Neural cell (in vitro differentiated cells): Measurements from ENCODE around the gene FOXQ1. TPM values are rescaled to one million over a fixed set of nuclear protein-coding genes. Genes with fewer than 3 reads are reported as not detected.

Experiments used
- H2AFZ ChIP-seq: fragments of 200-600, 300-800 bp; sonication (generic), shearing (Covaris generic); 2 replicates; pipeline ENCODE4 v1.6.0; 2014; ENCODE audit warnings: low read depth, mild to moderate bottlenecking, antibody characterized with exemption, low read length, moderate library complexity
- H3F3A ChIP-seq: fragments of 200-600 bp; shearing (Covaris generic); 2 replicates; pipeline ENCODE4 v1.6.1; 2016; ENCODE audit warnings: mild to moderate bottlenecking, moderate library complexity, mixed read lengths, antibody characterized with exemption, low read length; ENCODE audit not compliant: insufficient read depth, poor library complexity, severe bottlenecking
- H3K27ac ChIP-seq: fragments of 200-600, 300-800 bp; sonication (generic), shearing (Covaris generic); 2 replicates; pipeline ENCODE4 v1.5.1; 2014; ENCODE audit warnings: mild to moderate bottlenecking, low read length, moderate library complexity
- H3K27me3 ChIP-seq: fragments of 300-800, 200-600 bp; sonication (generic), shearing (Covaris generic); 2 replicates; pipeline ENCODE4 v1.6.0; 2014; ENCODE audit warnings: mild to moderate bottlenecking, low read depth, low read length, moderate library complexity; ENCODE audit not compliant: insufficient read depth
- H3K36me3 ChIP-seq: fragments of 300-800, 200-600 bp; sonication (generic), shearing (Covaris generic); 2 replicates; pipeline ENCODE4 v1.5.1; 2014; ENCODE audit warnings: mild to moderate bottlenecking, antibody characterized with exemption, low read length, moderate library complexity; ENCODE audit not compliant: insufficient read depth
- H3K4me2 ChIP-seq: fragments of 300-800, 200-600 bp; sonication (generic), shearing (Covaris generic); 2 replicates; pipeline ENCODE4 v1.6.0; 2014; ENCODE audit warnings: mild to moderate bottlenecking, low read length
- H3K4me3 ChIP-seq: fragments of 300-800, 200-600 bp; sonication (generic), shearing (Covaris generic); 2 replicates; pipeline ENCODE4 v1.5.1; 2014; ENCODE audit warnings: mild to moderate bottlenecking, low read length, moderate library complexity
- H3K79me2 ChIP-seq: fragments of 200-600 bp; shearing (Covaris generic); replicated peaks from 2 replicates; pipeline ENCODE4 v1.6.0; 2014; ENCODE audit warnings: mild to moderate bottlenecking, low read length, moderate library complexity; ENCODE audit not compliant: insufficient read depth
- H3K9ac ChIP-seq: fragments of 300-800, 200-600 bp; sonication (generic), shearing (Covaris generic); 2 replicates; pipeline ENCODE4 v1.6.1; 2016; ENCODE audit warnings: mild to moderate bottlenecking, low read length, mixed read lengths
- H3K9me2 ChIP-seq: fragments of 200-600 bp; shearing (Covaris generic); 2 replicates; pipeline ENCODE4 v1.6.1; 2016; ENCODE audit warnings: mild to moderate bottlenecking, low read length, mixed read lengths; ENCODE audit not compliant: insufficient read depth
- H3K9me3 ChIP-seq: fragments of 200-600, 300-800 bp; sonication (generic), shearing (Covaris generic); 2 replicates; pipeline ENCODE4 v1.6.1; 2016; ENCODE audit warnings: mild to moderate bottlenecking, mixed run types, low read length, moderate library complexity, mixed read lengths
- H4K20me1 ChIP-seq: fragments of 200-600 bp; shearing (Covaris generic); 2 replicates; pipeline ENCODE4 v1.6.1; 2016; ENCODE audit warnings: mild to moderate bottlenecking, mixed run types; ENCODE audit not compliant: insufficient read depth
- EP300 ChIP-seq: fragments of 450-650 bp; conservative IDR thresholded peaks from 2 replicates; pipeline ENCODE4 v1.6.1; 2014; ENCODE audit warnings: antibody characterized with exemption, mild to moderate bottlenecking, moderate library complexity; ENCODE audit not compliant: poor library complexity, severe bottlenecking
- EZH2 ChIP-seq: fragments of 200-600, 300-800 bp; shearing (Covaris generic), sonication (generic); IDR thresholded peaks from 2 replicates; pipeline ENCODE4 v1.6.1; 2014; ENCODE audit warnings: antibody characterized with exemption, low read length, borderline replicate concordance, mild to moderate bottlenecking; ENCODE audit not compliant: insufficient read depth, poor library complexity, severe bottlenecking
- MXI1 ChIP-seq: fragments of 450-650 bp; conservative IDR thresholded peaks from 2 replicates; pipeline ENCODE4 v1.6.1; 2014; ENCODE audit warnings: antibody characterized with exemption, mild to moderate bottlenecking; ENCODE audit not compliant: poor library complexity, severe bottlenecking
- POLR2AphosphoS5 ChIP-seq: IDR thresholded peaks from 2 replicates; pipeline ENCODE4 v1.6.1; 2012
- RAD21 ChIP-seq: fragments of 450-650 bp; conservative IDR thresholded peaks from 2 replicates; pipeline ENCODE4 v1.6.1; 2014; ENCODE audit warnings: antibody characterized with exemption, mild to moderate bottlenecking, moderate library complexity
- SMC3 ChIP-seq: fragments of 450-650 bp; conservative IDR thresholded peaks from 2 replicates; pipeline ENCODE4 v1.6.1; 2014; ENCODE audit warnings: antibody characterized with exemption, mild to moderate bottlenecking, moderate library complexity; ENCODE audit not compliant: poor library complexity
- TAF1 ChIP-seq: IDR thresholded peaks from 2 replicates; pipeline ENCODE4 v1.6.1; 2012; ENCODE audit warnings: low read depth
- polyA plus RNA-seq: library from polyadenylated mRNA; depleted of rRNA; stranded (reverse); fragments of >200 nt; gene quantifications from 2 replicates; pipeline ENCODE4 v1.2.3, GENCODE V29; 2014
- TF ChIP-seq, protein P1 (sequence below): IDR thresholded peaks from 2 replicates; pipeline ENCODE4 v1.6.1; 2012; ENCODE audit warnings: borderline replicate concordance
- TF ChIP-seq, protein P2 (sequence below): fragments of 450-650 bp; IDR thresholded peaks from 2 replicates; pipeline ENCODE4 v1.5.1; 2014; ENCODE audit warnings: antibody characterized with exemption, mild to moderate bottlenecking, moderate library complexity; ENCODE audit not compliant: poor library complexity, severe bottlenecking

FOXQ1 gene
- polyA plus RNA-seq, 1 donor from 2014 or later: not detected

DNA sequence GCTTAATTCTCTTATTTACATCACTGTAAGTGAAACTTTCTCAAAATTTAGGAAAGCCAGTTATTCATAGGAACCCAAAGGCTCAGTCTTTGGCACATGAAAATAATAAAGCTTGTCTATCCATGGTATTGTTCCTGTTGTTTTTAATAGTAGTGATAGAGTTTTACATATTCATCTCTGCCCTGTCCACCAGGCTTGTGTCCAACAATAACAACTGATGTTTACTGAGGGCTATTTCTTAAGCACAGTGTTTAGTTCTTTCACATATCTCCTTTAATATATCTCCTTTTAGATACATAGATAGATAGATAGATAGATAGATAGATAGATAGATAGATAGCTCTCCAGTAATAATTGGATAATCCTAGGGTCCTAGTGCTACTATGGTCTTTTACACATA lies 34.2 kb downstream of the FOXQ1 start:
- Histone ChIP-seq H3F3A (no peaks in the 10 kb centered on the region), H3K79me2 (no peaks in the 10 kb centered on the region), H3K4me2 (no peak overlapping the region), H3K27me3 (no peaks in the 10 kb centered on the region), H3K36me3 (no peaks in the 10 kb centered on the region), H2AFZ (no peak overlapping the region), H3K9ac (no peak overlapping the region), H3K27ac (no peak overlapping the region), H3K4me3 (no peak overlapping the region), H4K20me1 (no peaks in the 10 kb centered on the region), H3K9me3 (peaks cover 4% of the 10 kb centered on the region), H3K9me2 (no peaks in the 10 kb centered on the region)
- TF ChIP-seq POLR2AphosphoS5 (no peak), EZH2 (no peak), EP300 (no peak), RAD21 (no peak), MXI1 (no peak), SMC3 (no peak), TAF1 (no peak)
- TF ChIP-seq, protein P1, sequence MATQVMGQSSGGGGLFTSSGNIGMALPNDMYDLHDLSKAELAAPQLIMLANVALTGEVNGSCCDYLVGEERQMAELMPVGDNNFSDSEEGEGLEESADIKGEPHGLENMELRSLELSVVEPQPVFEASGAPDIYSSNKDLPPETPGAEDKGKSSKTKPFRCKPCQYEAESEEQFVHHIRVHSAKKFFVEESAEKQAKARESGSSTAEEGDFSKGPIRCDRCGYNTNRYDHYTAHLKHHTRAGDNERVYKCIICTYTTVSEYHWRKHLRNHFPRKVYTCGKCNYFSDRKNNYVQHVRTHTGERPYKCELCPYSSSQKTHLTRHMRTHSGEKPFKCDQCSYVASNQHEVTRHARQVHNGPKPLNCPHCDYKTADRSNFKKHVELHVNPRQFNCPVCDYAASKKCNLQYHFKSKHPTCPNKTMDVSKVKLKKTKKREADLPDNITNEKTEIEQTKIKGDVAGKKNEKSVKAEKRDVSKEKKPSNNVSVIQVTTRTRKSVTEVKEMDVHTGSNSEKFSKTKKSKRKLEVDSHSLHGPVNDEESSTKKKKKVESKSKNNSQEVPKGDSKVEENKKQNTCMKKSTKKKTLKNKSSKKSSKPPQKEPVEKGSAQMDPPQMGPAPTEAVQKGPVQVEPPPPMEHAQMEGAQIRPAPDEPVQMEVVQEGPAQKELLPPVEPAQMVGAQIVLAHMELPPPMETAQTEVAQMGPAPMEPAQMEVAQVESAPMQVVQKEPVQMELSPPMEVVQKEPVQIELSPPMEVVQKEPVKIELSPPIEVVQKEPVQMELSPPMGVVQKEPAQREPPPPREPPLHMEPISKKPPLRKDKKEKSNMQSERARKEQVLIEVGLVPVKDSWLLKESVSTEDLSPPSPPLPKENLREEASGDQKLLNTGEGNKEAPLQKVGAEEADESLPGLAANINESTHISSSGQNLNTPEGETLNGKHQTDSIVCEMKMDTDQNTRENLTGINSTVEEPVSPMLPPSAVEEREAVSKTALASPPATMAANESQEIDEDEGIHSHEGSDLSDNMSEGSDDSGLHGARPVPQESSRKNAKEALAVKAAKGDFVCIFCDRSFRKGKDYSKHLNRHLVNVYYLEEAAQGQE: no peak
- TF ChIP-seq, protein P2, sequence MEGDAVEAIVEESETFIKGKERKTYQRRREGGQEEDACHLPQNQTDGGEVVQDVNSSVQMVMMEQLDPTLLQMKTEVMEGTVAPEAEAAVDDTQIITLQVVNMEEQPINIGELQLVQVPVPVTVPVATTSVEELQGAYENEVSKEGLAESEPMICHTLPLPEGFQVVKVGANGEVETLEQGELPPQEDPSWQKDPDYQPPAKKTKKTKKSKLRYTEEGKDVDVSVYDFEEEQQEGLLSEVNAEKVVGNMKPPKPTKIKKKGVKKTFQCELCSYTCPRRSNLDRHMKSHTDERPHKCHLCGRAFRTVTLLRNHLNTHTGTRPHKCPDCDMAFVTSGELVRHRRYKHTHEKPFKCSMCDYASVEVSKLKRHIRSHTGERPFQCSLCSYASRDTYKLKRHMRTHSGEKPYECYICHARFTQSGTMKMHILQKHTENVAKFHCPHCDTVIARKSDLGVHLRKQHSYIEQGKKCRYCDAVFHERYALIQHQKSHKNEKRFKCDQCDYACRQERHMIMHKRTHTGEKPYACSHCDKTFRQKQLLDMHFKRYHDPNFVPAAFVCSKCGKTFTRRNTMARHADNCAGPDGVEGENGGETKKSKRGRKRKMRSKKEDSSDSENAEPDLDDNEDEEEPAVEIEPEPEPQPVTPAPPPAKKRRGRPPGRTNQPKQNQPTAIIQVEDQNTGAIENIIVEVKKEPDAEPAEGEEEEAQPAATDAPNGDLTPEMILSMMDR: no peak

DNA sequence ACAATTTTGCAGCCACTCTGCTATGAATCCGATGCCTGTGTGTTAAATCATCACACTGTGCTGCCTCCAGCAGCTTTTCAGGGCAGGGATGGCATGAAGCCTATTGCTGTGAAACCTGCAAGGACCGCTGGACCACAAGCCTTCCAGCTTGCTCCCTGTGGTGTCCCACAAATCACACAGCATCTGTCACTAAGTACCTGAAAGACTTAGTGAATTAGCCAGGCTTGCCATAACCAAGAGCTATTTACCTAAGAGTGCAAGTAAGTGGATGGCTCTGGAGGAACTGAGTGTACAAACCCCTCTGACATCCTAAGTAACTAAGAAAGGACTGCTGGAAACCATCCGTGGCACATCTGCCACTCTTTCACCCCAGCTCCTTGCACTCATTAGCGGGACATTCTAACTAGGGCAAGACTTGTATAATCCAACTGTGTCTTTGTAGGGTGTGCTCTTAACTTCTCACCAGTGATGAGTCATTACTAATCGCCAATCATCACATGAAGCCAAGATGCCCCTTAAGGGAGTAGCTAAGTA lies 34.7 kb downstream of the FOXQ1 start:
- no peak overlapping the region for H2AFZ ChIP-seq
- no peaks in the 10 kb centered on the region for H3F3A ChIP-seq
- no peaks in the 10 kb centered on the region for H3K9me2 ChIP-seq
- H3K9ac ChIP-seq: no peak overlapping the region
- H3K9me3 ChIP-seq: peaks cover 4% of the 10 kb centered on the region
- H3K79me2 ChIP-seq: no peaks in the 10 kb centered on the region
- no peak overlapping the region for H3K4me2 ChIP-seq
- H3K4me3 ChIP-seq: no peak overlapping the region
- no peak overlapping the region for H3K27ac ChIP-seq
- H3K36me3 ChIP-seq: no peaks in the 10 kb centered on the region
- H3K27me3 ChIP-seq: no peaks in the 10 kb centered on the region
- TF ChIP-seq MXI1 (no peak), TAF1 (no peak), RAD21 (no peak), POLR2AphosphoS5 (no peak)
- TF ChIP-seq, protein P2: no peak
- TF ChIP-seq, protein P1: no peak
- H4K20me1 ChIP-seq: no peaks in the 10 kb centered on the region
